Neural progenitor cell (in vitro differentiated cells): ENCODE results near the gene ARAF. TPM values are rescaled to one million over a fixed set of nuclear protein-coding genes. Genes with fewer than 3 reads are reported as not detected.

Experiments used
- DNase-seq: peaks from one replicate; pipeline ENCODE4 v3.0.0-alpha.2; 2016; ENCODE audit warnings: low spot score
- H2AFZ ChIP-seq: fragments of 200-600 bp; sonication (generic); replicated peaks from 2 replicates; pipeline ENCODE4 v1.6.1; 2016; ENCODE audit warnings: antibody characterized with exemption
- H3F3A ChIP-seq: fragments of 200-600 bp; sonication (generic); 2 replicates; pipeline ENCODE4 v1.6.1; 2016; ENCODE audit warnings: antibody characterized with exemption, low read depth
- H3K27ac ChIP-seq: fragments of 200-600 bp; sonication (generic); 2 replicates; pipeline ENCODE4 v1.5.1; 2016; ENCODE audit warnings: mild to moderate bottlenecking
- H3K27me3 ChIP-seq: fragments of 200-600 bp; sonication (generic); 2 replicates; pipeline ENCODE4 v1.6.1; 2016; ENCODE audit warnings: mild to moderate bottlenecking, moderate library complexity
- H3K36me3 ChIP-seq: fragments of 200-600 bp; sonication (generic); 2 replicates; pipeline ENCODE4 v1.5.1; 2016
- H3K4me1 ChIP-seq: fragments of 200-600 bp; sonication (generic); 2 replicates; pipeline ENCODE4 v1.6.1; 2016; ENCODE audit warnings: mixed run types
- H3K4me2 ChIP-seq: fragments of 200-600 bp; sonication (generic); 2 replicates; pipeline ENCODE4 v1.6.1; 2016
- H3K4me3 ChIP-seq: fragments of 200-600 bp; sonication (generic); 2 replicates; pipeline ENCODE4 v1.5.1; 2016
- H3K79me2 ChIP-seq: fragments of 200-600 bp; sonication (generic); 2 replicates; pipeline ENCODE4 v1.6.1; 2016; ENCODE audit warnings: low read depth
- H3K9ac ChIP-seq: fragments of 200-600 bp; sonication (generic); 2 replicates; pipeline ENCODE4 v1.6.1; 2016
- H3K9me3 ChIP-seq: fragments of 200-600 bp; sonication (generic); 2 replicates; pipeline ENCODE4 v1.5.1; 2016; ENCODE audit warnings: low read depth
- H4K20me1 ChIP-seq: fragments of 200-600 bp; sonication (generic); 2 replicates; pipeline ENCODE4 v1.6.1; 2016; ENCODE audit warnings: low read depth
- H3K27ac Mint-ChIP-seq: 3 replicates; pipeline ENCODE4 v1.8.0; 2021; ENCODE audit warnings: mixed read lengths
- H3K27me3 Mint-ChIP-seq: 2 replicates; pipeline ENCODE4 v1.8.0; 2022; ENCODE audit warnings: low read depth, mild to moderate bottlenecking, inconsistent platforms, moderate library complexity, mixed read lengths; ENCODE audit not compliant: insufficient read depth
- H3K36me3 Mint-ChIP-seq: 3 replicates; pipeline ENCODE4 v1.8.0; 2021; ENCODE audit warnings: mixed read lengths
- H3K4me1 Mint-ChIP-seq: 3 replicates; pipeline ENCODE4 v1.8.0; 2021; ENCODE audit warnings: mixed read lengths
- H3K4me3 Mint-ChIP-seq: 3 replicates; pipeline ENCODE4 v1.8.0; 2021; ENCODE audit warnings: mild to moderate bottlenecking, moderate library complexity, mixed read lengths
- H3K9me3 Mint-ChIP-seq: 3 replicates; pipeline ENCODE4 v1.8.0; 2020; ENCODE audit warnings: mixed read lengths
- CTCF ChIP-seq: fragments of 200-600 bp; sonication (generic); IDR thresholded peaks from 2 replicates; pipeline ENCODE4 v1.5.1; 2017; ENCODE audit warnings: antibody characterized with exemption, mild to moderate bottlenecking
- EZH2 ChIP-seq: fragments of 200-600 bp; sonication (generic); IDR thresholded peaks from 2 replicates; pipeline ENCODE4 v1.6.1; 2017; ENCODE audit warnings: antibody characterized with exemption, mild to moderate bottlenecking, moderate library complexity
- EZH2phosphoT487 ChIP-seq: fragments of 200-600 bp; sonication (generic); IDR thresholded peaks from 2 replicates; pipeline ENCODE4 v1.6.1; 2017; ENCODE audit warnings: antibody characterized with exemption
- total RNA-seq: library from RNA; depleted of rRNA; stranded (reverse); fragments of >200 nt; gene quantifications from 2 replicates; pipeline ENCODE4 v1.2.3, GENCODE V29; 2015; ENCODE audit warnings: low replicate concordance

The ARAF gene
- total RNA-seq, 1 donor from 2014 or later, result 17.4 TPM

GRCh38 chrX:47614618-47615017 is 53.6 kb downstream of the ARAF start:
- Mint-ChIP-seq H3K9me3 (peaks cover 16% of the 10 kb centered on the region), H3K4me3 (no peak overlapping the region), H3K4me1 (peaks cover 3% of the 10 kb centered on the region), H3K27ac (no peak overlapping the region), H3K27me3 (peaks cover 12% of the 10 kb centered on the region), H3K36me3 (no peaks in the 10 kb centered on the region)
- TF ChIP-seq CTCF (no peak), EZH2 (no peak), EZH2phosphoT487 (no peak)
- H3K9me3 ChIP-seq, result no peaks in the 10 kb centered on the region
- H3K36me3 ChIP-seq, result no peaks in the 10 kb centered on the region
- no peaks in the 10 kb centered on the region for H3K79me2 ChIP-seq
- no peak overlapping the region for H2AFZ ChIP-seq
- H3F3A ChIP-seq, result no peaks in the 10 kb centered on the region
- H3K27me3 ChIP-seq, result peaks cover 7% of the 10 kb centered on the region
- no peak overlapping the region for H3K27ac ChIP-seq
- DNase-seq, result no peak
- no peaks in the 10 kb centered on the region for H4K20me1 ChIP-seq
- H3K4me2 ChIP-seq, result no peak overlapping the region
- H3K9ac ChIP-seq, result no peak overlapping the region
- no peaks in the 10 kb centered on the region for H3K4me1 ChIP-seq
- H3K4me3 ChIP-seq, result no peak overlapping the region

- Mint-ChIP-seq H3K9me3 (peaks cover 12% of the 10 kb centered on the region), H3K27ac (no peak overlapping the region), H3K4me1 (peaks cover 3% of the 10 kb centered on the region), H3K36me3 (no peaks in the 10 kb centered on the region), H3K27me3 (peaks cover 32% of the 10 kb centered on the region), H3K4me3 (peak overlapping the region; percentile 75)
- Histone ChIP-seq H2AFZ (no peak overlapping the region), H3K27ac (no peak overlapping the region), H3K4me3 (peak overlapping the region; percentile 38), H3F3A (no peaks in the 10 kb centered on the region), H3K4me1 (no peaks in the 10 kb centered on the region), H3K36me3 (no peaks in the 10 kb centered on the region), H4K20me1 (no peaks in the 10 kb centered on the region), H3K79me2 (no peaks in the 10 kb centered on the region), H3K27me3 (peaks cover 7% of the 10 kb centered on the region), H3K9ac (no peak overlapping the region), H3K4me2 (peak overlapping the region; percentile 62), H3K9me3 (no peaks in the 10 kb centered on the region)
- DNase-seq, result no peak
- TF ChIP-seq EZH2phosphoT487 (no peak), EZH2 (no peak), CTCF (no peak)
Measured at GRCh38 chrX:47618923-47619485, 58.0 kb downstream of the ARAF start.

- H3K4me3 Mint-ChIP-seq, result peak within 1 kb of the TSS; percentile 75
- Histone ChIP-seq H3K9ac (no peak within 1 kb of the TSS), H3K36me3 (no peaks in the 10 kb centered on the region), H2AFZ (no peak within 1 kb of the TSS), H3K4me1 (no peaks in the 10 kb centered on the region), H3K27ac (no peak within 1 kb of the TSS), H3K79me2 (no peaks in the 10 kb centered on the region), H3K9me3 (no peaks in the 10 kb centered on the region), H3K27me3 (peaks cover 7% of the 10 kb centered on the region), H3F3A (no peaks in the 10 kb centered on the region), H3K4me2 (peak within 1 kb of the TSS; percentile 62), H3K4me3 (peak within 1 kb of the TSS; percentile 38), H4K20me1 (no peaks in the 10 kb centered on the region)
- H3K9me3 Mint-ChIP-seq, result peaks cover 15% of the 10 kb centered on the region
- TF ChIP-seq CTCF, result peak; percentile 9
- TF ChIP-seq EZH2, result no peak
- H3K36me3 Mint-ChIP-seq, result no peaks in the 10 kb centered on the region
- H3K27ac Mint-ChIP-seq, result no peak within 1 kb of the TSS
- H3K27me3 Mint-ChIP-seq, result peaks cover 32% of the 10 kb centered on the region
- peaks cover 3% of the 10 kb centered on the region for H3K4me1 Mint-ChIP-seq
- DNase-seq, result peak; percentile 93
Measured at GRCh38 chrX:47619486-47620302, 58.7 kb downstream of the ARAF start, which contains the start of gene SYN1. Gene SYN1, minus strand, starts transcription at chrX:47619857. Its CDS starts 129 bp downstream, at chrX:47619728.
